Aorta (tissue), 5 donors: ENCODE data around the gene EXOC1L. TPM values are rescaled to one million over a fixed set of nuclear protein-coding genes. Genes with fewer than 3 reads are reported as not detected.

ENCODE experiments used
- ATAC-seq: fragments of 200-7000 bp; cut with Tn5 transposase; one replicate; pipeline ENCODE4 v1.9.1; 2022; ENCODE audit warnings: moderate library complexity; ENCODE audit not compliant: low FRiP score
- DNase-seq, 2 donors: peaks; one replicate each; pipeline ENCODE4 v3.0.0-alpha.2; 2020
- H3K27ac ChIP-seq, 2 donors: one replicate each; pipeline ENCODE4 v1.5.1; 2013; ENCODE audit warnings: low read length in 2 of 2, mild to moderate bottlenecking in 2 of 2, moderate library complexity in 2 of 2, control low read depth in 1 of 2, inconsistent platforms in 1 of 2, low read depth in 1 of 2
- H3K27me3 ChIP-seq, 2 donors: one replicate each; pipeline ENCODE4 v1.6.1; 2013; ENCODE audit warnings: control low read depth in 1 of 2, low read length in 1 of 2, mild to moderate bottlenecking in 1 of 2, moderate library complexity in 1 of 2; ENCODE audit not compliant: insufficient read depth in 2 of 2, control insufficient read depth in 1 of 2
- H3K36me3 ChIP-seq, 2 donors: one replicate each; pipeline ENCODE4 v1.6.1; 2013; ENCODE audit warnings: control low read depth in 1 of 2, low read length in 1 of 2, mild to moderate bottlenecking in 1 of 2; ENCODE audit not compliant: insufficient read depth in 2 of 2, control insufficient read depth in 1 of 2
- H3K4me1 ChIP-seq, 2 donors: one replicate each; pipeline ENCODE4 v1.6.1; 2013; ENCODE audit warnings: low read length in 2 of 2, control low read depth in 1 of 2, mild to moderate bottlenecking in 1 of 2, moderate library complexity in 1 of 2; ENCODE audit not compliant: insufficient read depth in 2 of 2, control insufficient read depth in 1 of 2
- H3K4me3 ChIP-seq, 2 donors: one replicate each; pipeline ENCODE4 v1.5.1; 2013; ENCODE audit warnings: low read length in 2 of 2, control low read depth in 1 of 2, mild to moderate bottlenecking in 1 of 2
- H3K9me3 ChIP-seq: one replicate; pipeline ENCODE4 v1.6.1; 2013; ENCODE audit warnings: mild to moderate bottlenecking, low read length; ENCODE audit not compliant: control insufficient read depth
- WGBS, 2 donors: extraction: QIAGEN DNeasy Blood & Tissue Kit; methylation state at CpG; one replicate each; pipeline ENCODE4 v1.1.7; 2013; 5-methylcytosine and 5-hydroxymethylcytosine counted together
- intact Hi-C, 2 donors: fragments of 100-400 bp; cut with DNase I; formaldehyde crosslinking; loops; one replicate each; pipeline versions ENCODE4 v1.14.2 to v1.15.0; 2022
- polyA plus RNA-seq, 2 donors: library from polyadenylated mRNA; stranded (reverse); fragments of 200-250 nt; gene quantifications; one replicate each; pipeline ENCODE4 v1.2.3, GENCODE V29; 2013
- total RNA-seq, 2 donors: library from RNA; stranded (reverse); fragmentation: NEBNext Ultra II Directional; extraction: Animal tissue kit (Norgen Biotek cat#: 25700); gene quantifications; one replicate each; pipeline ENCODE4 v1.2.1, GENCODE V29; 2021
- donor health status: healthy with polysubstance abuse.
- donor health status: Bipolar disorder and iron deficiency.
- donor health status: DM: no; HTN: no; CAD: no.
- donor health status: DM: no; HTN: no; CAD: no.
- donor health status: DM: yes; HTN: yes; CAD: no.

Gene EXOC1L
- total and polyA plus RNA-seq, 4 donors: not detected

DNA sequence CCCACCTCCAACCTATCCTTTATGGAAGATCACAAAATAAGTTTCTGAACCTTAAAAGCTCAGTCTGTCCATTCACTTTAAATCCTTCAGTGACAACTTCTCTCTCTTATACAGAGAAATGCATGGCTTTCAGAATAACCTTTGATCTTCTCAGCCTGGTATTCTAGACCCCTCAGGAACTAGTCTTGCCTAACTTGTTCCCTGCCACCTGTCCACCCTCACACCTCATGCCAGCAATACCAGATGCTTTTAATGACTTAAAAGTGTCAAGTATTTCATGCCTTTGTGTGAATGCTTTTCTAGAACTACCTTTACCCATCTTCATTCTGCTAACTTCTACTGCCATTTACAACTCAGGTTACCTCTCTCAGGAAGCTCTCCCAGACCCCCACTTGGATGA is 7.4 kb downstream of the EXOC1L start:
- no peak for DNase-seq
- Histone ChIP-seq H3K36me3 (no peaks in the 10 kb centered on the region), H3K4me3 (no peak overlapping the region), H3K9me3 (peaks cover 2% of the 10 kb centered on the region), H3K27ac (no peak overlapping the region), H3K27me3 (no peaks in the 10 kb centered on the region), H3K4me1 (no peaks in the 10 kb centered on the region)
- intact Hi-C loops: no loop called here
- no peak for ATAC-seq

DNA sequence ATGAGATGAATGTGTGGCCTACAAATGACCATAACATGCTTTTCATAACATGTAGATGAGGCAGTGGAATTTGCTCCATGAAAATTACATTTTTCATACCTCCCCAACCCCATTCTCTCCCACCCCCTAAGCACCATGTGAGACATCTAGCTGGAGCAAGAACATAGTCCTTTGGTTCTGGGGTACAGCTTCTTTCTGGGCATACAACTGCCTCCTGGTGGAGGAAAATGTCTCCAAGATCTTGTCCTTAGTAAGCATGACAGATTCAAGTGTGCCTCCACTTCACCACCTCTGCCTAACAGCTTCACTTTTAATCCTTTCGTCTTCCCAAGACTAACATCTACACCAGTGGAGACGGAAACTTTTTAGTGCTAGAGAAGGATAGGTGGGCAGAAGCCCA is 8.0 kb downstream of the EXOC1L start:
- H3K4me3 ChIP-seq: no peak overlapping the region
- intact Hi-C loops: no loop called here
- H3K36me3 ChIP-seq: no peaks in the 10 kb centered on the region
- H3K27ac ChIP-seq: no peak overlapping the region
- H3K4me1 ChIP-seq: no peaks in the 10 kb centered on the region
- 72 to 77% methylated on average over 2 of the region's 2 CpGs for WGBS, 2 donors
- H3K9me3 ChIP-seq: peaks cover 2% of the 10 kb centered on the region
- ATAC-seq (no peak), DNase-seq (no peak)
- no peaks in the 10 kb centered on the region for H3K27me3 ChIP-seq

DNA sequence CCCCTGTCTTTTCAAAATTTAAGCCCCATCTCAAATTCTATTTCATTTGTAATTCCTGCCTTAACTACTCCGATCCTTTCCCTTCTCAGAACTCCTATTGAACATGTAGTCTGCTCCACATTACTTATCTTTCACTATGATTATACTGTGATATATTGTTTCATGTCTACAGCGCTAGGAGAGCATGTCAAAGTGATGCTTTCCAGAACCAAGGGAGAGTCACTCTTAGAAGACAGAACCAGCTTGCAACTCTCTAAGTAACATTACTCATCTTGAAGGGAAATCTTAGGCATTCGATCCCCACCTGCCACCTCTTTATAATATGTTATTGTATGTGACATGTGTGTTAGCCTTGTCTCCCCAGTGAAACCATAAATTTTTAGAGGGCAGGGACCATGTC is 10.5 kb downstream of the EXOC1L start:
- H3K9me3 ChIP-seq: peaks cover 2% of the 10 kb centered on the region
- ATAC-seq (no peak), DNase-seq (no peak)
- intact Hi-C loops: no loop called here
- no peak overlapping the region for H3K27ac ChIP-seq
- WGBS, 2 donors: 74 to 81% methylated on average over 3 of the region's 3 CpGs
- no peaks in the 10 kb centered on the region for H3K27me3 ChIP-seq
- no peaks in the 10 kb centered on the region for H3K36me3 ChIP-seq
- H3K4me1 ChIP-seq: no peaks in the 10 kb centered on the region
- H3K4me3 ChIP-seq: no peak overlapping the region

DNA sequence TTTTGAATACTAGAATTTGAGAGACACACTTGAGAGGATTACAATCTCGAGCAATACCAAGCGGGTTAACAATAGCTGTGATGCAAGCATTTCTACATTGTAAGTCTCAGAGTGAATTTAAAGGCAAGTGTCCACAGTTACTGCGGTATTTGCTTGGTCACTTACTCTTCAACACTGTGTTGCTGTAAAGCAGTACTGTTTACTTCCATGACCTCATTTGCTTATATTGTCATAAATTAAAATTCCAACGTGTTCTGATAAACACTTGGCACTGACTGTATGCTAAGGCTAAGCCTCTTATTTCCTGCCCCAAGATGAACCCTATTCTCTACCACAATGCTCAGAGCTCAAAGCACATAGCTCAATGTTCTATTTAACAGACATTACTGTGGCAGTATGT is 11.1 kb downstream of the EXOC1L start:
- H3K4me3 ChIP-seq: no peak overlapping the region
- intact Hi-C loops: no loop called here
- no peak for DNase-seq
- no peaks in the 10 kb centered on the region for H3K27me3 ChIP-seq
- no peak overlapping the region for H3K27ac ChIP-seq
- H3K36me3 ChIP-seq: no peaks in the 10 kb centered on the region
- WGBS, 2 donors: 51 to 56% methylated on average over 4 of the region's 4 CpGs
- peaks cover 2% of the 10 kb centered on the region for H3K9me3 ChIP-seq
- no peak for ATAC-seq
- no peaks in the 10 kb centered on the region for H3K4me1 ChIP-seq

DNA sequence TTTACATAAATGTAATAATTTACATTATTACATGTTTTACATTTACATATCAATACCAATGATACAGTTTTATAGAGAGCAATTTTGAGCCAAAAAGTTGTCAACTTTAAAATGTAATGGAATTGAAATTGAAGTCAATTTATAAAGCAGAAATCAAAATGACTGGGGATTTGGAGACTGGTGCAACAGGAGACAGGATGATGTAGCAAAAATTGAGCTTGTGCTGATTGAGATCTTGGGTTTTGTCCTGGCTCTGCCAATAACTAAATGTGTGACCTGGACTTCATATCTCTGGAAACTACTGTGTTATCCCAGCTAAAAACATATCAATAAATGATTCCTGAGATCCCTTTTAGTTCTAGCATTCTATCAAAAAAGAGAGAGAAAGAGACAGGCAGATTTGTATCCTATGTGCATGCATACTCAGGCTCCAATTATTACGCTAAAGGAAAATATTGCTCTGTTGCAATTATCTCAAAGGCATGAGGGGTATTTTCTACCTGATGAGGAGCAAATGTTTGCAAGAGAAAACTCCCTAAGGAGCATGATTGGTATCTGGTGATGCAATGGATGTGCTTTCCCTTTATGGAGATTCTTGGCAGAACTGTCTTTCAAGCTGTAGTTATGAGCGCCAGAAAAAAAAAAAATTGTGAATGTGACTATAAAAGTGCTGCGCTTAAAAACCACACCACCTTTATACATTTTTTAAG is 14.7 kb downstream of the EXOC1L start:
- ATAC-seq: no peak
- DNase-seq: no peak
- 86 to 90% methylated on average over 3 of the region's 3 CpGs for WGBS, 2 donors
- no peaks in the 10 kb centered on the region for H3K36me3 ChIP-seq
- no peaks in the 10 kb centered on the region for H3K4me1 ChIP-seq
- H3K4me3 ChIP-seq: no peak overlapping the region
- no peak overlapping the region for H3K27ac ChIP-seq
- intact Hi-C loops: no loop called here
- peaks cover 2% of the 10 kb centered on the region for H3K9me3 ChIP-seq
- H3K27me3 ChIP-seq: peaks cover 0 to 5% of the 10 kb centered on the region in 2 donors

DNA sequence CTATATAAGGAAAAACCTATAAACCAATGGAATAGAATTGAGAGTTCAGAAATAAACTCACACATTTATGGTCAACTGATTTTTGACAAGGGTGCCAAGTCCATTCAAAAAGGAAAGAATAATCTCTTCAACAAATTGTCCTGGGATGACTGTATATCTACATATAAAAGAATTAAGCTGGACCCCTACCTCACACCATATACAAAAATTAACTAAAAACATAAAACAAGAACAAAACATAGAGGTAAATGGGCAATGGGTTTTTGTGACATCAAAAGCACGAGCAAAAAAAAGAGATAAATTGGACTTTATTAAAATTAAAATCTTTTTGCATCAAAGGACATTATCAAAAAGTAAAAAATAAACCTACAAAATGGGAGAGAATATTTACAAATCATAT is 18.3 kb downstream of the EXOC1L start:
- ATAC-seq (no peak), DNase-seq (no peak)
- intact Hi-C loops: no loop called here
- peaks cover 0 to 5% of the 10 kb centered on the region in 2 donors for H3K27me3 ChIP-seq
- H3K27ac ChIP-seq: no peak overlapping the region
- no peak overlapping the region for H3K4me3 ChIP-seq
- 76 to 79% methylated on average over 1 of the region's 1 CpG for WGBS, 2 donors
- no peaks in the 10 kb centered on the region for H3K36me3 ChIP-seq
- no peaks in the 10 kb centered on the region for H3K4me1 ChIP-seq
- no peaks in the 10 kb centered on the region for H3K9me3 ChIP-seq

DNA sequence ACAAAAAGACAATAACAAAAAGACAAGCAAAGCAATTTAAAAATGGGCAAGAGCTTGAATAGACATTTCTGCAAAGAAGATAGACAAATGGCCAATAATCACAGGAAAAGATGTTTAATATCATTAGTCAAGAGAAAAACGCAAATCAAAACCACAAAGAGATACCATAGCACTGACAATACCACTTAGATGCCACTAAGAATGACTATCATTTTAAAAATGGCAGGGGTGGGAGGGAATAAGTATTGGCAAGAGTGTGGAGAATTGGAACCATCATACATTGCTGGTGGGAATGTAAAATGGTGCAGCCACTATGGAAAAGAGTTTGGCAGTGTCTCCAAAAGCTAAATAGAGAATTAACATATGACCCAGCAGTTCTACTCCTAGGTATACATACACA is 18.8 kb downstream of the EXOC1L start:
- WGBS, 2 donors: 74 to 79% methylated on average over 1 of the region's 1 CpG
- Histone ChIP-seq H3K27ac (no peak overlapping the region), H3K4me1 (no peaks in the 10 kb centered on the region), H3K9me3 (no peaks in the 10 kb centered on the region), H3K36me3 (no peaks in the 10 kb centered on the region), H3K27me3 (peaks cover 0 to 5% of the 10 kb centered on the region in 2 donors), H3K4me3 (no peak overlapping the region)
- ATAC-seq (no peak), DNase-seq (no peak)
- intact Hi-C loops: no loop called here

DNA sequence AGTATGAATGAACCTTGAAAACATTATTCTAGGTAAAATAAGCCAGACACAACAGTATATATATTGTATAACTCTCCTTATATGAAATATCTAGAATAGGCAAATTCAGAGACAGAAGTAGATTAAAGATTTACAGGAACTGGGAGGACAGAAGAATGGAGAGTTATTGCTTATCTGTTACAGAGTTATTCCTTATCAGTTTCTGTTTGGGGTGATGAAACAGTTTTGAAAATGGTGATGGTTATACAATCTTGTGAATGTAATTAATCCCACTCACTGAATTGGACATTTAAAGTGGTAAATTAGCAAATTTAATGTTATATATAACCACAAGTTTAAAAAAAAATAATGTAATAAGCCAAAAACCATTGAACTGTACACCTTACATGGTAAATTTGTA is 19.4 kb downstream of the EXOC1L start:
- intact Hi-C loops: no loop called here
- DNase-seq: no peak
- Histone ChIP-seq H3K9me3 (no peaks in the 10 kb centered on the region), H3K27me3 (peaks cover 0 to 5% of the 10 kb centered on the region in 2 donors), H3K4me3 (no peak overlapping the region), H3K27ac (no peak overlapping the region), H3K36me3 (no peaks in the 10 kb centered on the region), H3K4me1 (no peaks in the 10 kb centered on the region)
- no peak for ATAC-seq

DNA sequence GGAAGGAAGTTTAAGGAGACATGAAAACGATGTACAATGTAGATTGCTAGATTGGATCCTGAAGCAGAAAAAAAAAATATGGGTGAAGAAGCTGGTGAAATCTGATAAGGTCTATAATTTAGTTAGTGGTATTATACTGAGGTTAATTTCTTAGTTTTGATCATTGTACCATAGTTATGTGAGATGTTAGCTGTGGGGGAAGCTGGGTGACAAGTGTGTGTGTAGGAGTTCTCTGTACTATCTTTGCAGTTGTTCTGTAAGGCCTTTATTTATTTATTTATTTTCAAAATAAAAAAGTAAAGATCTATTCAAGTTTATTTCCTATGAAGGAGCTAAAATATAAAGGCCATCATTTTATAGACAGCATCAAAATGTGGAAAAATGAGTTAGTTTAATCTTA is 21.4 kb downstream of the EXOC1L start:
- no peak for DNase-seq
- 84 to 95% methylated on average over 1 of the region's 1 CpG for WGBS, 2 donors
- intact Hi-C loops: no loop called here
- Histone ChIP-seq H3K36me3 (no peaks in the 10 kb centered on the region), H3K9me3 (no peaks in the 10 kb centered on the region), H3K27ac (no peak overlapping the region), H3K4me3 (no peak overlapping the region), H3K4me1 (no peaks in the 10 kb centered on the region), H3K27me3 (peaks cover 0 to 5% of the 10 kb centered on the region in 2 donors)
- no peak for ATAC-seq
